HL-60 (cell line): ENCODE data around the gene USP14.

Experiments
- DNase-seq, 2 experiments: peaks; one replicate each; pipeline ENCODE4 v3.0.0-alpha.2; 2010 to 2020; ENCODE audit warnings: low read depth in 1 of 2, low spot score in 1 of 2
- H3K27ac ChIP-seq: fragments of 250-450 bp; sonication (Bioruptor Pico); replicated peaks from 2 replicates; pipeline ENCODE4 v1.5.1; 2020; ENCODE audit warnings: mild to moderate bottlenecking, moderate library complexity
- H3K27me3 ChIP-seq: fragments of 250-450 bp; sonication (Bioruptor Pico); 2 replicates; pipeline ENCODE4 v1.5.1; 2021; ENCODE audit warnings: mild to moderate bottlenecking, moderate library complexity; ENCODE audit not compliant: insufficient read depth, poor library complexity, severe bottlenecking
- H3K4me3 ChIP-seq: replicated peaks from 2 replicates; pipeline ENCODE4 v1.5.1; 2011; ENCODE audit warnings: mild to moderate bottlenecking, control low read depth, low read length; ENCODE audit not compliant: insufficient read depth
- CTCF ChIP-seq: IDR thresholded peaks from one replicate; pipeline ENCODE4 v1.5.1; 2011; ENCODE audit warnings: low read length, control low read depth, inconsistent platforms; ENCODE audit not compliant: insufficient read depth
- GABPA ChIP-seq: IDR thresholded peaks from 2 replicates; pipeline ENCODE4 v1.6.1; 2012; ENCODE audit warnings: low read depth
- POLR2AphosphoS5 ChIP-seq: IDR thresholded peaks from 2 replicates; pipeline ENCODE4 v1.6.1; 2012; ENCODE audit warnings: low read depth
- REST ChIP-seq: IDR thresholded peaks from 2 replicates; pipeline ENCODE4 v1.6.1; 2012; ENCODE audit warnings: low read depth; ENCODE audit not compliant: insufficient replicate concordance
- SPI1 ChIP-seq: IDR thresholded peaks from 2 replicates; pipeline ENCODE4 v1.6.1; 2012; ENCODE audit warnings: low read depth, mild to moderate bottlenecking, borderline replicate concordance

Gene USP14

GRCh38 chr18:210075-210474, 51.7 kb downstream of the USP14 start:
- H3K27me3 ChIP-seq, result no peaks in the 10 kb centered on the region
- TF ChIP-seq CTCF (no peak), POLR2AphosphoS5 (no peak), GABPA (no peak)
- H3K27ac ChIP-seq, result no peak overlapping the region
- no peak overlapping the region for H3K4me3 ChIP-seq
- no peak for DNase-seq

GRCh38 chr18:210733-211132, 52.4 kb downstream of the USP14 start:
- no peak overlapping the region for H3K4me3 ChIP-seq
- no peaks in the 10 kb centered on the region for H3K27me3 ChIP-seq
- TF ChIP-seq GABPA (no peak), SPI1 (no peak), POLR2AphosphoS5 (no peak), CTCF (no peak), REST (no peak)
- no peak for DNase-seq
- no peak overlapping the region for H3K27ac ChIP-seq

GRCh38 chr18:211582-211981, 53.2 kb downstream of the USP14 start:
- Histone ChIP-seq H3K27me3 (no peaks in the 10 kb centered on the region), H3K4me3 (no peak overlapping the region), H3K27ac (no peak overlapping the region)
- no peak for TF ChIP-seq SPI1
- no peak for TF ChIP-seq POLR2AphosphoS5
- TF ChIP-seq GABPA, result no peak
- TF ChIP-seq CTCF, result no peak
- TF ChIP-seq REST, result no peak
- DNase-seq, result no peak

- Histone ChIP-seq H3K27ac (no peak overlapping the region), H3K4me3 (no peak overlapping the region), H3K27me3 (no peaks in the 10 kb centered on the region)
- TF ChIP-seq SPI1 (no peak), GABPA (no peak), POLR2AphosphoS5 (no peak), REST (no peak), CTCF (no peak)
- DNase-seq, result no peak
Observed at GRCh38 chr18:212780-213179, 54.4 kb downstream of the USP14 start.
